Measurements from ENCODE around the gene TBL1XR1. TPM values are rescaled to one million over a fixed set of nuclear protein-coding genes. Genes with fewer than 3 reads are reported as not detected.

Gene TBL1XR1
- total and polyA plus RNA-seq, 2 of the 8 experiments (the other 6 are each of a cell fraction or from before 2014, with no cell fraction given), result 28.1 to 147 TPM

DNA sequence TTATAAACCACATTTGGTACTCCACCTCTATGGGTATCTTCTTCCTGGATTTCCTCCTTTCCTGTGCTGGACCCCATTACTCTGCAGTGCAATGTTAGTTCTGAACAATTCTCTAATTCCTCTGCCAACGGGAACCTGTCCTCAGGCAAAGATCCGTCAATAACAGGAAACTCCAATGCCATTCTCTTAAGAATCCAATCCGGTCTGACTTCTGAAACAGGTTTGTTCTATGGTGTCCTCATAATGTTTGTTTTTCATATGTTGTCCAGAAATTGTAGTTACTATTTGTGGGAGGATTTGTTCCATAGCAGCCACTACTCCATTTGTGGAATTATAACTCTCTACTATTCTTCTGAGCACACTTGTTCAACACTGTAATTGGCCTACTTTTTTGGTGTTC is 112.7 kb downstream of the TBL1XR1 start:
- Histone ChIP-seq H3K23ac (ENCODE audit: insufficient read length) (no peak overlapping the region), H3K4me2 (ENCODE audit: insufficient read depth in 1 of 2, low read depth in 2 of 2, low read length in 2 of 2) (no peak overlapping the region), H4K91ac (replicated peaks; ENCODE audit: insufficient read length, low read length) (no peak overlapping the region), H2AK5ac (ENCODE audit: low read depth, low read length) (no peak overlapping the region), H3K14ac (ENCODE audit: insufficient read length) (no peak overlapping the region), H3K79me1 (ENCODE audit: low read depth, low read length) (peaks cover 3% of the 10 kb centered on the region), H3K4me3 (ENCODE audit: extremely low read depth in 1 of 4, insufficient read depth in 2 of 4, low read depth in 3 of 4, low read length in 4 of 4) (no peak overlapping the region), H2BK15ac (ENCODE audit: low read length) (no peak overlapping the region), H4K20me1 (replicated peaks in 1 of 2; ENCODE audit: control insufficient read depth in 1 of 2, insufficient read depth in 2 of 2, low read length in 2 of 2) (peaks cover 4 to 9% of the 10 kb centered on the region in 2 experiments), H3K9ac (replicated peaks in 1 of 4; ENCODE audit: extremely low read depth in 1 of 4, low read depth in 3 of 4, low read length in 3 of 4) (no peak overlapping the region), H3K4ac (replicated peaks; ENCODE audit: insufficient read length, low read depth, low read length) (no peak overlapping the region), H3K27me3 (replicated peaks in 1 of 4; ENCODE audit: control insufficient read depth in 3 of 4, extremely low read depth in 1 of 4, insufficient read depth in 3 of 4, low read length in 3 of 4) (no peaks in the 10 kb centered on the region), H2BK5ac (ENCODE audit: low read depth, low read length) (no peak overlapping the region), H4K5ac (ENCODE audit: insufficient read length, low read depth, low read length) (no peak overlapping the region), H3K18ac (ENCODE audit: extremely low read depth, low read length) (no peak overlapping the region), H3K23me2 (ENCODE audit: low read depth, low read length) (no peaks in the 10 kb centered on the region), H2BK120ac (replicated peaks; ENCODE audit: low read depth, low read length) (no peak overlapping the region), H2BK20ac (ENCODE audit: low read length) (no peak overlapping the region), H3K27ac (ENCODE audit: low read depth, low read length) (no peak overlapping the region), H2AFZ (ENCODE audit: low read length) (no peak overlapping the region), H3K9me3 (ENCODE audit: insufficient read depth in 2 of 2, low read depth in 1 of 2, low read length in 1 of 2) (no peaks in the 10 kb centered on the region), H2BK12ac (ENCODE audit: low read depth, low read length) (no peak overlapping the region), H4K8ac (ENCODE audit: extremely low read depth, insufficient read depth, low read length) (no peak overlapping the region), H3K36me3 (ENCODE audit: control insufficient read depth in 2 of 4, insufficient read depth in 4 of 4, low read length in 3 of 4) (no peaks in the 10 kb centered on the region; a peak in 1 of 8 replicates), H3K56ac (replicated peaks; ENCODE audit: insufficient read length, low read depth, low read length) (no peak overlapping the region), H3K4me1 (replicated peaks in 1 of 4; ENCODE audit: control insufficient read depth in 3 of 4, insufficient read depth in 4 of 4, low read length in 3 of 4) (peaks cover 0 to 8% (median 2%) of the 10 kb centered on the region in 4 experiments; a peak in 3 of 7 replicates), H3K79me2 (ENCODE audit: control insufficient read depth in 1 of 2, insufficient read depth in 2 of 2, low read length in 2 of 2) (peaks cover 10 to 97% of the 10 kb centered on the region in 2 experiments; a peak in 3 of 4 replicates)
- 89% methylated on average over 3 of the region's 3 CpGs; no CpG with 5 or more reads in 1 of the 2 experiments for WGBS, 2 experiments (ENCODE audit: extremely low coverage in 1 of 2, insufficient coverage in 1 of 2, insufficient read length in 1 of 2, insufficient replicate concordance in 2 of 2, low coverage in 1 of 2, low lambda C conversion rate in 2 of 2, missing lambda C conversion rate in 1 of 2)
- CTCF ChIA-PET (ENCODE audit: partially characterized antibody), result no interaction called here
- TF ChIP-seq HDAC6 (IDR thresholded peaks at IDR 0.05; ENCODE audit: low read depth, low read length) (no peak), GABPA (IDR thresholded peaks at IDR 0.05; ENCODE audit: borderline replicate concordance, insufficient read depth, low read length) (no peak)
- DNase-seq (ENCODE audit: low read depth in 1 of 2, low spot score in 2 of 2) (no peak), FAIRE-seq (no peak)
- POLR2A ChIA-PET (ENCODE audit: partially characterized antibody), result no interaction called here

All from H1 (cell line).